ENCODE results near the gene TRIM69. TPM values are rescaled to one million over a fixed set of nuclear protein-coding genes. Genes with fewer than 3 reads are reported as not detected.
A peak's percentile ranks its signal among the peaks of the same experiment; 100 is the strongest.

The TRIM69 gene
- total and polyA plus RNA-seq, 4 experiments from 2014 or later, result 25.8 to 42.0 (median 39.4) TPM

DNA sequence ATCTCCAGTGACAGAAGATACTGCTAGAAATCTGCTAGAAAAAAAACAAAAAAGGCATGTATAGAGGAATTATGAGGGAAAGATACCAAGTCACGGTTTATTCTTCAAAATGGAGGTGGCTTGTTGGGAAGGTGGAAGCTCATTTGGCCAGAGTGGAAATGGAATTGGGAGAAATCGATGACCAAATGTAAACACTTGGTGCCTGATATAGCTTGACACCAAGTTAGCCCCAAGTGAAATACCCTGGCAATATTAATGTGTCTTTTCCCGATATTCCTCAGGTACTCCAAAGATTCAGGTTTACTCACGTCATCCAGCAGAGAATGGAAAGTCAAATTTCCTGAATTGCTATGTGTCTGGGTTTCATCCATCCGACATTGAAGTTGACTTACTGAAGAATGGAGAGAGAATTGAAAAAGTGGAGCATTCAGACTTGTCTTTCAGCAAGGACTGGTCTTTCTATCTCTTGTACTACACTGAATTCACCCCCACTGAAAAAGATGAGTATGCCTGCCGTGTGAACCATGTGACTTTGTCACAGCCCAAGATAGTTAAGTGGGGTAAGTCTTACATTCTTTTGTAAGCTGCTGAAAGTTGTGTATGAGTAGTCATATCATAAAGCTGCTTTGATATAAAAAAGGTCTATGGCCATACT is 21.1 kb upstream of the TRIM69 start:
- CTCF ChIA-PET (ENCODE audit: partially characterized antibody), result interaction anchor here (1.2 to 33.6 kb wide), 4 partner anchors 17 to 114 kb away, joined by 3 to 821 read pairs (median 384); partner anchors contain the start of genes SPG11 and TRIM69
- peaks cover 66% of the 10 kb centered on the region for H3K36me3 ChIP-seq (ENCODE audit: insufficient read depth, low read length)
- Mint-ChIP-seq H3K27ac (peak overlapping the region; percentile 69 to 100 (median 94)), H3K4me3 (peak overlapping the region; percentile 82 to 100 (median 99)), H3K27me3 (no peaks in the 10 kb centered on the region), H3K4me1 (peaks cover 48 to 86% (median 59%) of the 10 kb centered on the region in 4 donors), H3K9me3 (peaks cover 0 to 17% (median 0%) of the 10 kb centered on the region in 8 donors), H3K36me3 (peaks cover 84 to 85% of the 10 kb centered on the region in 2 donors)
- peak overlapping the region; percentile 99 for H3K27ac ChIP-seq (ENCODE audit: low read depth, low read length)
- H3K9me3 ChIP-seq (ENCODE audit: control insufficient read depth in 1 of 2, low read length in 2 of 2), result no peaks in the 10 kb centered on the region
- H3K4me3 ChIP-seq (ENCODE audit: low read length in 2 of 2), result peak overlapping the region; percentile 94
- no peaks in the 10 kb centered on the region for H3K27me3 ChIP-seq (ENCODE audit: insufficient read depth, low read length)
- intact Hi-C loops (cut with micrococcal nuclease), result no loop called here
- POLR2A ChIA-PET (ENCODE audit: partially characterized antibody), result interaction anchor here (0.8 to 39.7 kb wide), 10 partner anchors 9 to 131 kb away, joined by 3 to 5737 read pairs (median 8); partner anchors contain the start of genes SPG11 and TRIM69
- DNase-seq, result peak in 2 of 5 donors; percentile 23 to 63
- H3K4me1 ChIP-seq (ENCODE audit: insufficient read depth, low read length), result peaks cover 58% of the 10 kb centered on the region

- H3K9me3 ChIP-seq (ENCODE audit: control insufficient read depth in 1 of 2, low read length in 2 of 2), result no peaks in the 10 kb centered on the region
- peak overlapping the region; percentile 99 for H3K27ac ChIP-seq (ENCODE audit: low read depth, low read length)
- Mint-ChIP-seq H3K4me3 (peak overlapping the region; percentile 82 to 100 (median 99)), H3K4me1 (peaks cover 51 to 86% (median 60%) of the 10 kb centered on the region in 4 donors), H3K27ac (peak overlapping the region; percentile 69 to 100 (median 91)), H3K9me3 (peaks cover 0 to 17% (median 0%) of the 10 kb centered on the region in 8 donors), H3K36me3 (peaks cover 82 to 83% of the 10 kb centered on the region in 2 donors), H3K27me3 (no peaks in the 10 kb centered on the region)
- intact Hi-C loops (cut with micrococcal nuclease), result no loop called here
- DNase-seq, result peak in 1 of 5 donors; percentile 26
- peak overlapping the region; percentile 94 for H3K4me3 ChIP-seq (ENCODE audit: low read length in 2 of 2)
- CTCF ChIA-PET (ENCODE audit: partially characterized antibody), result interaction anchor here (0.6 to 33.6 kb wide), 5 partner anchors 16 to 162 kb away, joined by 3 to 821 read pairs (median 167); partner anchors contain the start of genes SPG11 and TRIM69
- peaks cover 66% of the 10 kb centered on the region for H3K36me3 ChIP-seq (ENCODE audit: insufficient read depth, low read length)
- H3K27me3 ChIP-seq (ENCODE audit: insufficient read depth, low read length), result no peaks in the 10 kb centered on the region
- peaks cover 61% of the 10 kb centered on the region for H3K4me1 ChIP-seq (ENCODE audit: insufficient read depth, low read length)
- POLR2A ChIA-PET (ENCODE audit: partially characterized antibody), result interaction anchor here (0.8 to 39.7 kb wide), 12 partner anchors 9 to 123 kb away, joined by 3 to 5737 read pairs (median 4); partner anchors contain the start of genes SPG11 and TRIM69
Measured at GRCh38 chr15:44715797-44716334, 20.5 kb upstream of the TRIM69 start.

DNA sequence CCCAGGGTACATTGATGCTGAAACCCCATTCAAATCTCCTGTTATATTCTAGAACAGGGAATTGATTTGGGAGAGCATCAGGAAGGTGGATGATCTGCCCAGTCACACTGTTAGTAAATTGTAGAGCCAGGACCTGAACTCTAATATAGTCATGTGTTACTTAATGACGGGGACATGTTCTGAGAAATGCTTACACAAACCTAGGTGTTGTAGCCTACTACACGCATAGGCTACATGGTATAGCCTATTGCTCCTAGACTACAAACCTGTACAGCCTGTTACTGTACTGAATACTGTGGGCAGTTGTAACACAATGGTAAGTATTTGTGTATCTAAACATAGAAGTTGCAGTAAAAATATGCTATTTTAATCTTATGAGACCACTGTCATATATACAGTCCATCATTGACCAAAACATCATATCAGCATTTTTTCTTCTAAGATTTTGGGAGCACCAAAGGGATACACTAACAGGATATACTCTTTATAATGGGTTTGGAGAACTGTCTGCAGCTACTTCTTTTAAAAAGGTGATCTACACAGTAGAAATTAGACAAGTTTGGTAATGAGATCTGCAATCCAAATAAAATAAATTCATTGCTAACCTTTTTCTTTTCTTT is 19.2 kb upstream of the TRIM69 start:
- no peaks in the 10 kb centered on the region for H3K27me3 Mint-ChIP-seq
- ChIA-PET POLR2A (ENCODE audit: partially characterized antibody) (interaction anchor here (1.2 to 39.7 kb wide), 5 partner anchors 10 to 65 kb away, joined by 3 to 5737 read pairs (median 10); partner anchors contain the start of genes SPG11 and TRIM69), CTCF (ENCODE audit: partially characterized antibody) (interaction anchor here (0.6 to 33.6 kb wide), 3 partner anchors 15 to 171 kb away, joined by 5 to 821 read pairs (median 601); partner anchors contain the start of genes SPG11 and TRIM69)
- peak overlapping the region; percentile 22 to 100 (median 99) for H3K4me3 Mint-ChIP-seq
- H3K36me3 Mint-ChIP-seq, result peaks cover 71 to 72% of the 10 kb centered on the region in 2 donors
- no peak for DNase-seq
- peak overlapping the region in 1 of 2 donors; percentile 12 for H3K4me3 ChIP-seq (ENCODE audit: low read length in 2 of 2)
- H3K9me3 Mint-ChIP-seq, result peaks cover 0 to 13% (median 0%) of the 10 kb centered on the region in 8 donors
- H3K4me1 Mint-ChIP-seq, result peaks cover 62 to 92% (median 71%) of the 10 kb centered on the region in 4 donors
- H3K27ac ChIP-seq (ENCODE audit: low read depth, low read length), result peak overlapping the region; percentile 99
- H3K4me1 ChIP-seq (ENCODE audit: insufficient read depth, low read length), result peaks cover 74% of the 10 kb centered on the region
- H3K9me3 ChIP-seq (ENCODE audit: control insufficient read depth in 1 of 2, low read length in 2 of 2), result no peaks in the 10 kb centered on the region
- H3K36me3 ChIP-seq (ENCODE audit: insufficient read depth, low read length), result peaks cover 64% of the 10 kb centered on the region
- H3K27ac Mint-ChIP-seq, result peak overlapping the region; percentile 79 to 100 (median 87)
- H3K27me3 ChIP-seq (ENCODE audit: insufficient read depth, low read length), result no peaks in the 10 kb centered on the region
- intact Hi-C loops (cut with micrococcal nuclease), result no loop called here

GRCh38 chr15:44718180-44718926 is 18.0 kb upstream of the TRIM69 start:
- H3K4me1 Mint-ChIP-seq, result peaks cover 65 to 89% (median 77%) of the 10 kb centered on the region in 4 donors
- Histone ChIP-seq H3K9me3 (ENCODE audit: control insufficient read depth in 1 of 2, low read length in 2 of 2) (no peaks in the 10 kb centered on the region), H3K27ac (ENCODE audit: low read depth, low read length) (peak overlapping the region; percentile 99), H3K36me3 (ENCODE audit: insufficient read depth, low read length) (peaks cover 56% of the 10 kb centered on the region), H3K27me3 (ENCODE audit: insufficient read depth, low read length) (no peaks in the 10 kb centered on the region), H3K4me3 (ENCODE audit: low read length in 2 of 2) (no peak overlapping the region), H3K4me1 (ENCODE audit: insufficient read depth, low read length) (peaks cover 83% of the 10 kb centered on the region)
- H3K27me3 Mint-ChIP-seq, result no peaks in the 10 kb centered on the region
- DNase-seq, result peak in 1 of 5 donors; percentile 50
- H3K4me3 Mint-ChIP-seq, result peak overlapping the region in 7 of 8 donors; percentile 8 to 100 (median 68)
- peaks cover 59 to 61% of the 10 kb centered on the region in 2 donors for H3K36me3 Mint-ChIP-seq
- intact Hi-C loops (cut with micrococcal nuclease), result loop anchor here (1.0 kb wide), 1 partner anchor 8 kb away; no protein-coding TSS in a partner anchor
- POLR2A ChIA-PET (ENCODE audit: partially characterized antibody), result interaction anchor here (1.0 to 39.7 kb wide), 12 partner anchors 4 to 182 kb away, joined by 3 to 5737 read pairs (median 6); partner anchors contain the start of genes B2M, EIF3J, PATL2 and SPG11
- CTCF ChIA-PET (ENCODE audit: partially characterized antibody), result interaction anchor here (1.5 to 33.6 kb wide), 3 partner anchors 8 to 56 kb away, joined by 4 to 821 read pairs (median 601); partner anchors contain the start of genes PATL2, SPG11 and TRIM69
- peaks cover 0 to 7% (median 0%) of the 10 kb centered on the region in 8 donors for H3K9me3 Mint-ChIP-seq
- H3K27ac Mint-ChIP-seq, result peak overlapping the region; percentile 72 to 100 (median 87)

- ChIA-PET POLR2A (ENCODE audit: partially characterized antibody) (interaction anchor here (1.0 to 39.7 kb wide), 12 partner anchors 5 to 182 kb away, joined by 3 to 5737 read pairs (median 5); partner anchors contain the start of genes B2M, EIF3J, PATL2 and SPG11), CTCF (ENCODE audit: partially characterized antibody) (interaction anchor here (1.5 to 33.6 kb wide), 3 partner anchors 8 to 57 kb away, joined by 4 to 821 read pairs (median 601); partner anchors contain the start of genes PATL2, SPG11 and TRIM69)
- Mint-ChIP-seq H3K27ac (peak overlapping the region; percentile 85 to 100 (median 94)), H3K36me3 (peaks cover 55 to 56% of the 10 kb centered on the region in 2 donors), H3K27me3 (no peaks in the 10 kb centered on the region), H3K9me3 (peaks cover 0 to 7% (median 0%) of the 10 kb centered on the region in 8 donors), H3K4me3 (peak overlapping the region in 7 of 8 donors; percentile 56 to 99 (median 75)), H3K4me1 (peaks cover 66 to 93% (median 77%) of the 10 kb centered on the region in 4 donors)
- Histone ChIP-seq H3K4me1 (ENCODE audit: insufficient read depth, low read length) (peaks cover 88% of the 10 kb centered on the region), H3K9me3 (ENCODE audit: control insufficient read depth in 1 of 2, low read length in 2 of 2) (no peaks in the 10 kb centered on the region), H3K27me3 (ENCODE audit: insufficient read depth, low read length) (no peaks in the 10 kb centered on the region), H3K36me3 (ENCODE audit: insufficient read depth, low read length) (peaks cover 50% of the 10 kb centered on the region), H3K27ac (ENCODE audit: low read depth, low read length) (peak overlapping the region; percentile 99), H3K4me3 (ENCODE audit: low read length in 2 of 2) (no peak overlapping the region)
- DNase-seq, result peak in 1 of 5 donors; percentile 18
- intact Hi-C loops (cut with micrococcal nuclease), result loop anchor here (1.0 kb wide), 2 partner anchors 7 to 8 kb away; partner anchors contain the start of genes B2M and PATL2
Measured at GRCh38 chr15:44718927-44719292, 17.4 kb upstream of the TRIM69 start.
